ENCODE results near the gene DBH. TPM values are rescaled to one million over a fixed set of nuclear protein-coding genes. Genes with fewer than 3 reads are reported as not detected.
"Not testable (repeated sequence)": the region's sequence is repeated elsewhere in the genome, so short reads cannot be mapped to it uniquely, and the experiment has no call there.

Gene DBH
- total RNA-seq, 1 donor from 2014 or later = not detected

DNA sequence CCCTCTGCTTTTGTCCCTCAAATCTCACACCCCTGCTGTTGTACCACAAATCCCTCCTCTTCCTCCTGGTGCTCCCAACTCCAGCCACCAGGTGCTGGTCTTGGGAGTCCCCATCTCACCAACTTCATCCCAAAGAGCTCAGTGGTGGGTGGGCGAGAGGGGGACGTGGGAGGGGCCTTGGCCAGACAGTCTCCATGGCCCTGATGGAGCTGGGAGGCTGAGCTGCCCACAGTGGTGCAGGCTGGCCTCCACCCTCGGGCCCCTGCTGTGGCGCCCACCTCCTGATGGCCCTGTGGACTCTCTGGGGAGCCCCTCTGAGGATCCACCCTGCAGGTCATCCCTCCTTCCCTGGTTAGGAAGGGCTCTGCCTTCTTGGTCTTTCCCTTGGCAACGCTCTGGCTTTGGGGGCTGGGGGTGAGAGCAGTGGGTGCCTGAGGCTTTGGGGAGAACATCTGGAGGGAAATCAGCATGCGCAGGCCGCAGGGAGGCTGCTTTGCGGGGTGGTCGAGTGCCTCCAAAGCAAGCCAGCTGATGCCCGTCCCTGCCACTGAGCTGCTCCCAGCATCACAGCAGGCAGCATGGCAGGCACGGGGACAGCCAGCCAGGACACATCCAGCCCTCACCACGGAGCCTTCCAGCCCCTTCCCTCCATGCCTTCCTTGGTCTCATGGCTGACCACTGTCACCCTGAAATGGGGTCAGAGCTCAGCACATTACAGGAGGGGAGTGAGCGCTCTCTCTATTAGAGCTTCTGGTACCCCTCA, 19.3 kb upstream of the DBH start:
- intact Hi-C loops (cut with micrococcal nuclease) = no loop called here
- DNase-seq (no peak), ATAC-seq (no peak)

DNA sequence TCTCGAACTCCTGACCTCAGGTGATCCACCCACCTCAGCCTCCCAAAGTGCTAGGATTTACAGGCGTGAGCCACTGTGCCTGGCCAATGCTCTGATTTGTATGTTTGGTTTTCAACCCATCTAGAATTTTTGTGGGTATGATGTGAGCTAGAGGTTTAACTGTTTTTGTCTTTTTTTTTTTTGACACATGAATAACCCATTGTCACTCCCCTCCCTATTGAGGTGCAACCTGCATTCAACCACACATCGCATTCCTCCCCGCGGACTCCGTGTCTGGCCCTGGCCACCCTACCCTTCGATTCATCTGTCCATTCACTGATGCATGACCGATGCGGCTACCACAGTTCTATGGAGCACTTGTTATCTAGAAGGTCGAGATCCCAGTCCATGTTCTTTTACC, 17.4 kb upstream of the DBH start:
- intact Hi-C loops (cut with micrococcal nuclease) = no loop called here
- DNase-seq = no peak

GRCh38 chr9:133619791-133620190, 16.4 kb upstream of the DBH start:
- DNase-seq (no peak), ATAC-seq (no peak)
- intact Hi-C loops (cut with micrococcal nuclease) = no loop called here

More for the DNA sequence above, 17.4 kb upstream of the DBH start:
- no peak for ATAC-seq

DNA sequence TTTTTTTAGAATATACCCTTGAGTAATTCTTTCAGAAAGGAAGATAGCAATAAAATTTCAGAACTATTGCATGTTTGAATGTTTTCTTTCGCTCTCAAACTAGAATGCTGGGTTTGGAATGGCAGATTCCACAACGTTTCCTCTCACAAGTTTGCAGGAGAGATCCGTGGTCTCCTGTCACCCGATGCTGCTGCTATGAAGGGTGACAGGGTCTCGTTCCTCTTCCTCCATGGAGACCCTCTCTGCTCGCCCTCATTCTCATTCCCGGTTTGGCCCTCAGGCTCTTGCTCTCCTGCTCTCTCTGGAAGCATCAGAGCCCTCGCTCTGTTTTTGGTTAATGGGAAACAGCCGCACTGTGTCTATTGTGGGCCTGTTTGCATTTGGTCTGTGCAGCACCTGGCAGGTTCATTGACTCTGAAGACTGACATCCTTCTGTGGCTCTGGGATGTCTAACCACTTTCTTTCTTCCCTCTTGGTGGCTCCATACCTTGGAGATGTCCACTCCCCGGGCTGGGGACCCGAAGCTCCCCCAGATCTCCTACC, 14.4 kb upstream of the DBH start:
- ATAC-seq = no peak
- no peak for DNase-seq
- intact Hi-C loops (cut with micrococcal nuclease) = no loop called here

- no peak for ATAC-seq
- no peak for DNase-seq
- intact Hi-C loops (cut with micrococcal nuclease) = no loop called here
Measured at GRCh38 chr9:133622555-133622954, 13.6 kb upstream of the DBH start.

DNA sequence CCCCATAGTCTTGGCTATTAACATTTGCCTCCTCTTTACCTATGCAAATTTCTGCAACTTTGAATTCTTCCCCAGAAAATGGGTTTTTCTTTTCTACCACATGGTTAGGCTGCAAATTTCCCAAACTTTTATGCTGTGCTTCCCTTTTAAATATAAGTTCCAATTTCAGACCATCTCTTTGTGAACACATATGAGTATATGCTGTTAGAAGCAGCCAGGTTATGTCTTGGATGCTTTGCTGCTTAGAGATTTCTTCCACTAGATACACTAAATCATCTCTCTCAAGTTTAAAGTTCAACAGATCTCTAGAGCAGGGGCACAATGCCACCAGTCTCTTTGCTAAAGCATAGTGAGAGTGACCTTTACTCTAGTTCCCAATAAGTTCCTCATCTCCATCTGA, 10.2 kb upstream of the DBH start:
- intact Hi-C loops (cut with micrococcal nuclease); DNase-seq; ATAC-seq: not testable (repeated sequence)

GRCh38 chr9:133627341-133627740, 8.8 kb upstream of the DBH start:
- intact Hi-C loops (cut with micrococcal nuclease) = no loop called here
- ATAC-seq (no peak), DNase-seq (no peak)

DNA sequence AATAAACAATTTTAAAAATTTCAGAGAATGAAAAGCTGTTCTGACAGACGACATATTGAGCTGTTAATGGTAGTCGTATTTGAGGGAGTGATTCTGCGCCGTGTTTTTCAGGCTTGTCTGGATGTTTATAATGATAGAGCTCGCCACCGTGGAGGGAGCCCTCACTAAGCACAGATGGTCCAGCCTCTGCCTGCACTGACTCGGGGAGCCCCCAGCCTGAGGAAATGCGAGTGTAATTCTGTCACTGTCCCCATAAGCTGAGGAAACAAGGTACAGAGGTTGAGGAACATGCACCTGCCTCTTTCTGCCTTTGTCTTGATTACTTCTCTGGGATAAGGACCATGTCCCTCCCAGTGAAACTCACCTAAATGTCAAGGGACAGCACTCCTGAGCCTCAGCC, 7.4 kb upstream of the DBH start:
- DNase-seq (no peak), ATAC-seq (no peak)
- intact Hi-C loops (cut with micrococcal nuclease) = no loop called here

GRCh38 chr9:133629221-133630110, 6.7 kb upstream of the DBH start:
- ATAC-seq (no peak), DNase-seq (peak; percentile 22)
- intact Hi-C loops (cut with micrococcal nuclease) = no loop called here

DNA sequence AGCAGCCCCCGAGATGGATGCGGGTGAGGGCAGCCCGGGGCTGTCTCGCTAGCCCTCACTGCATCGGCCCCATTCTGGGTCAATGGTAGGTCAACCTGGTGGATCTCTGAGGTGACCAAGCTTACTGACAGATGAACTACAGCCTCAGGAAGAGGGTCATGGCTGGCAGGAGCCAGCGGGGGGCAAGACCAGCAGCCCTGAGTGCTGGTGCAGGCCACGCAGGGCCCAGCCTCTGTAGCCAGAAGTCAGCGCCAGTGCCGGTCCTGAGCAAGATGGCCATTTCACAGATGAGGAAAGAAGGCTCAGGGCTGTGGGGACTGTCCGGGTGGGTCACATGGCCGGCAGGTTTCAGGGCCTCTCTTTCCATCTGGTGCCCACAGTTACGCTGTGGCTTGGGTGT, 5.1 kb upstream of the DBH start:
- peak; percentile 3 for DNase-seq
- intact Hi-C loops (cut with micrococcal nuclease) = no loop called here
- no peak for ATAC-seq

DNA sequence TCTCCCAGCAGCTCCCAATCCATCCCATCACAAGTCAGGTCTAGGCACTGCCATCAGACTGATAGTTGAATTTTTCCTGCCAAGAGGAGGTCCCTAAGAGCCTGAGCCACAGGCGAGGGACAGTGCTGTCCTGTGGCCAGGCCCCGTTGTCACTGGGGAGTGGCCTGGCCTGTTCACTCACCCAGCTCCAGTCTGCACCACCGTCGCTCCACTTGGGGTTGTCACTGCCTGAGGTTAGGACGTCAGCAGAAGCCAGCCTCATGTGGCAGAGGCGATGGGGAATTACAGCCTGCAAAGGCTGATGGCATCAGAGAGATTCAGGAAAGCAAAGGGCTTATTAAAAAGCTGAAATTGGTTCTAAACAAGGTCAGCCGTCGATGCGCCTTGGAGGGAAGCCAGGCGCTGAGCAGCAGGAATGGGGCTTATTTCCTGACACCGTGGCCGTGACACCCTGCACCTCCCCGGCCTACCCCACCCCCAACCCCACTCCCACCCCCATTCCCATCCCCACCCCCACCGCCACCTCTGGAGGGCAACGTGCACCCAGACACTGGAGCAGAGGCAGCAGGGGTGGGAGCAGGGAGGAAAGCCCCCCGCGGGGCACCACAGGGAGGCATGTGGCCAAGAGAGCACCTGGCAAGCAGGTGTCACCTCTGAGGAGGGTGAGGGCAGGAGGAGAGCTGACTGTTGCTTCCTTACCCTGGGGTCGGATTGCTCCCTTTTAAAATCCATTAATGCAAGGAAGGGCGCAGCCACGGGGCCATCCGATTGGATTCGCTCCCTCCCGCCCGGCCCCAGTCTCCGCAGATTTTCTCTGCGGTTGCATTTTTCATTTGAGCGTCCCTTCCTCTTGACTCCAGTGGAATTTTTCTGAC, 3.1 kb upstream of the DBH start:
- intact Hi-C loops (cut with micrococcal nuclease) = no loop called here
- DNase-seq = peak; percentile 14
- ATAC-seq = no peak

DNA sequence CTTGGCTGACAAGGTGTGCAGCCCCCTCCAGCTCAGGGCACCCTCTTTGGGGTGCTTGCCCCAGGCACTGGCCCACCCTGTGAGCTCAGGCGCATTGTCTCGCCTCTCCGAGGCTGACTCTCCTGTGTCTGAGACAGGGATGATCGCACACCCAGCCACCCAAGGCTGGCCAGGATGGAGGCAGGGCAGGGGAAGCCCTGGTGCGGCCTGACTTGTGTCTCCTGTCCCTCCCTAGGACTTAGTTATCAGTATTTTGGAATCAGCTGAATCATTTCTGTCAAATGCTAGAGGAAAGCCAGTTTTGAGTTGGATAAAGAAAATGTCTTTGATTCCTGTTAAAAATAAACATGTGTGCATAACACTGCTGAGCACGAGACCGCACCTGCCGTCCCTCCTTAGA, 2.5 kb upstream of the DBH start:
- ATAC-seq (no peak), DNase-seq (peak; percentile 20)
- intact Hi-C loops (cut with micrococcal nuclease) = no loop called here

DNA sequence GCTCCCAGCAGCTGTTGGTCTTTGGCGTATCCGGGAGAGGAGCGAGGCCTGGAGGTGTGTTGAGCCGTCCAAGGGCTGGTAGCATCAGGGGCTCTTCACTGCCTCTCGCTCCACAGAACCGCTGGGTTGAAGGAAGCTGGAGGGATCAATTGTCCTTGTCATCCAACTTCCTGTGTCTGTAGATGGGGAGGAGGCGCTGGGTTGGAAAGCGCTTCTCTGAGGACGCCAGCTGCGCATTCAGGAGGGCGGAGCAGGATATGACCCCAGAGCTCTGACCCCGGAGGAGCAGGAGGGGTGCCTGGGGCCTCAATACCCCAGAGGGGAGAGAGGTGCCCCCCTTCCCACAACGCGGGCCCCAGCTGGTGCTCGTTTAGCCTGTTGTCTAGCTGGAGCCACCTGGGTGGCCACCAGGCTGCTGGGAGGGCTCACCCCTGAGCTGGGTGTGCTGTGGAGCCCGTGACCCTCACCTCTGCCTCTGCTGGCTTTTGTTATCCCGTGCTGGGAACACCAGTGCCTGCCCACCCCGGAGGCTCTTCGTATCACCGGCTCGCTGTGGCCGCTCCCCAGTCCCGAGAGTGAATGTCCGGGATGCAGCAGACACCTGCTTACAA, 2.0 kb upstream of the DBH start:
- peak; percentile 32 for ATAC-seq
- intact Hi-C loops (cut with micrococcal nuclease) = no loop called here
- peak; percentile 20 for DNase-seq

DNA sequence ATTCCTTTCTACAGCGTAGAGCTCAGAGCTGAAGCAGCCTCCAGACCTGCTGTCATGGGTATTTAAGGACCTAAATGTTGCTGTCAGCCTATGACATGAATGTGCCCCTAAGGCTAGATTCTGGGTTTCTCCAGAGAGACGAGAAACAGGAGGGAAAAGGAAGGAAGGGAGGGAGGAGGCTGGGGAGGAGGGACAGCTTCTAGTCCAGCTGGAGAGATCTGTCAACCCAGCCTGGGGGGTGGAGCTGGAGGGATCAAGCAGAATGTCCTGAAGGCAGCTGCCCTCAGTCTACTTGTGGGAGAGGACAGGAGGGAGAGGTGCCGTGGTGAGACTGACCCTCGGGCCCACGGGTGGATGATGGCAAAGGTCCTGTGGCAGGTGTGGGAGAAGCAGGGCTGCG, 1.1 kb upstream of the DBH start:
- intact Hi-C loops (cut with micrococcal nuclease) = no loop called here
- ATAC-seq (peak; percentile 35), DNase-seq (peak; percentile 20)

- DNase-seq = peak; percentile 19
- intact Hi-C loops (cut with micrococcal nuclease) = no loop called here
- ATAC-seq = no peak
Measured at GRCh38 chr9:133636902-133637301, 739 bp downstream of the DBH start.

DNA sequence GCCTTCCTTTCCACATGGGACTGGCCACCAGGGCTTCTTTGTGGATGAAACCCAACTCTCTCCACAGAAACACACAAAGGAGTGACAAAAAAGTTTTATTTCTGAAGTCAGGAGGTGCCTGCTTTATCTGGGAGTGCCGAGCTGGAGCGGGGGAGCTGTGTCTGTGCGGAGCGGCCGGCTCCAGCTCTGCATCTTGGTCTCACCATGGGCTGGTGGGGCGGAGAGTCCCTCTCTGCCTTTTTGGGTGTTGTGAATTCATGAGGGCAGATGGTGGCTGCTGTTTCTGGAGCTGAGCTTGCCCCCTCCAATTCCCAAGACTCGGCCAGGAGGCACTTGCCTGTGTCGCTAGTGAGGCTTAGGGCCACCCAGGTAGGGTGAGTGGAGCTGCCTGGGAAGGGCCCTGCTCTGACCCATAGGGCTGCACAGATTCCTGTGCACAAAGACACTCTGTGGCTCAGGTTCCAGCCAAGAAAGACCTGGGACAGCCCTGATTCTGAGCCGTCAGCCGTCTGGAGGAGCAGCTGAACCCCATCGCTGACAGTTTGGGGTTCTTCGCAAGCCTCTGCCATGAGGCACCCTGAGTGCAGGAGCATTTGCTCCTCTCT, 1.4 kb downstream of the DBH start:
- DNase-seq = peak; percentile 8
- intact Hi-C loops (cut with micrococcal nuclease) = no loop called here
- ATAC-seq = no peak

GRCh38 chr9:133638076-133638475, 1.9 kb downstream of the DBH start:
- ATAC-seq (no peak), DNase-seq (no peak)
- intact Hi-C loops (cut with micrococcal nuclease) = no loop called here

DNA sequence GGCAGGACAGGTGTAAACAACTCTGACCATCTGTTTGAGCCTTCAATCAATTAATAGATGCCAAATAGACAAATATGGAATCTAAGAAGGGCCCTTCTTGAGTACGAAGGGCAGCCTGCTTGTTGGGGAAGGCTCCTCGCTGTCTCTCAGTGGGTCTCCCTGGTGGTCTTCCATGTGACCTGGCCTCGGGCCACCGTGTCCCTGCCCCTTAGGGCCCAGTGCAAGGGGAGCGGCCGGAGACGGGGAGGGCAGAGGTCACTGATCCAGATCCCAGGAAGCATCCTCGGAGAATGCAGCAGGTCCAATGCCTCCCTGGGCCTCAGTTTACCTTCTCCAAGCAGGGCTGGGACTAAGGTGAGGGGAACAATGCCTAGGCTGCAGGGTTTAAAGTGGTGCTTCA, 2.5 kb downstream of the DBH start:
- intact Hi-C loops (cut with micrococcal nuclease) = no loop called here
- ATAC-seq = no peak
- DNase-seq = peak; percentile 7

- DNase-seq (no peak), ATAC-seq (no peak)
- intact Hi-C loops (cut with micrococcal nuclease) = no loop called here
Measured at GRCh38 chr9:133639613-133640012, 3.5 kb downstream of the DBH start.

All from left ventricle myocardium superior (tissue), 1 donor.